Renal cortex interstitium (tissue), 11 donors: ENCODE results near the gene LAT. TPM values are rescaled to one million over a fixed set of nuclear protein-coding genes. Genes with fewer than 3 reads are reported as not detected.
"Not testable (repeated sequence)": the region's sequence is repeated elsewhere in the genome, so short reads cannot be mapped to it uniquely, and the experiment has no call there.

ENCODE experiments used
- DNase-seq, 11 donors: peaks; one replicate each; pipeline ENCODE4 v3.0.0-alpha.2; 2013; ENCODE audit warnings: low read depth in 9 of 11, low spot score in 4 of 11; ENCODE audit errors: extremely low read depth in 1 of 11
- polyA plus RNA-seq, 3 donors: library from polyadenylated mRNA; unstranded; fragments of 120-200 nt; gene quantifications; one replicate each; pipeline ENCODE4 v1.2.1, GENCODE V29; 2013; ENCODE audit not compliant: insufficient read length in 3 of 3

The LAT gene
- polyA plus RNA-seq, 3 donors, result 5.3 to 9.3 (median 6.7) TPM

DNA sequence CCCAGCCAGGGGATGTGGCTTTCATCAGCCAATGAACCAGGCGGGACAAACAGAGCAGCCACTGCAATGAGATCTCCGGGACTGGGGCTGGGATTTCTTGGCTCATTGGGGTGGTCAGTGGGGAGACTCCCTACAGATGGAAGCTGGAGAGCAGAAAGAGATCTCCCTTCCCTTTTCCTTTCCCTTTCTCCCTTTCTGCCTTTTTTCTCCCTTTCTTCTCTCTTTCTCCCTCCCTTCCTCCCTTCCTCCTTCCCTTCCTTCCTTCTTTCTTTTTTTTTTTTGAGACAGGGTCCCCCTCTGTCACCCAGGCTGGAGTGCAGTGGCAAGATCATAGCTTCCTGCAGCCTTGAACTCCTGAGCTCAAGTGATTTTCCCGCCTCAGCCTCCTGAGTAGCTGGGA is 14.0 kb downstream of the LAT start:
- no peak for DNase-seq

GRCh38 chr16:28999577-28999976 is 14.7 kb downstream of the LAT start:
- no peak for DNase-seq

DNA sequence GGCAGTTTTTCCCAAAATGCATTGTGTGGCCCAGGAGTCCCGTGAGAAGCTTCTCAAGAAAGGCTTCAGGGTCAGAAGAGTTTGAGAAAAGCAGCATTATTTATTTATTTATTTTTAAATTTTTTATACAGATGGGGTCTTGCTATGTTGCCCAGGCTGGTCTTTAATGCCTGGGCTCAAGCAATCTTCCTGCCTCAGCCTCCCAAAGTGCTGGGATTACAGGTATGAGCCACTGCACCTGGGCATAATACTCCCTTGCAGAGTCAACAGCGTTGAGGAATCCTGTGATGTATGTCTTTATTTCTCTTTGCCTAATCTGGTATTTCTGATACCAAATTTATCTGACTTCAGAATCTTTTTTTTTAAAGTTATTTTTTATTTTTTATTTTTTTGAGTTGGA is 15.2 kb downstream of the LAT start:
- no peak for DNase-seq

DNA sequence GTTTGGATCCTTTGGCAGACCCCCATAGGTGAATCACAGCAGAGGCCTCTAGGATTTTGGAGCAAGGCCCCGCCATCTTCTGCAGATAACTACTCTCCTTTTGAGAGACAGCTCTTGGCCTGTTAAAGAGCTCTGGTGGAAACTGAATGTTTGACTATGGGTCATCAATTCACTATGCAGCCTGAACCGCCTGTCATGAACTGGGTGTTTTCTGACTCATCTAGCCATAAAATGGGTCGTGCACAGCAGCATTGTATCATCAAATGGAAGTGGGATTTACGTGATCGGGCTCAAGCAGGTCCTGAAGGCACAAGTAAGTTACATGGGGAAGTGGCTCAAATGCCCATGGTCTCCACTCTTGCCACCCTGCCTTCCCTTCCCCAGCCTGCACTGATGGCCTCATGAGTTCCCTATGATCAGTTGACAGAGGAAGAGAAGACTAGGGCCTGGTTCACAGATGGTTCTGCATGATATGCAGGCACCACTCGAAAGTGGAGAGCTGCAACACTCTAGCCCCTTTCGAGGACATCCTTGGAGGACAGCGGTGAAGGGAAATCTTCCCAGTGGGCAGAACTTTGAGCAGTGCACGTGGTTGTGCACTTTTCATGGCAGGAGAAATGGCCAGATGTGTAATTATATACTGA is 19.8 kb downstream of the LAT start:
- not testable (repeated sequence) for DNase-seq

DNA sequence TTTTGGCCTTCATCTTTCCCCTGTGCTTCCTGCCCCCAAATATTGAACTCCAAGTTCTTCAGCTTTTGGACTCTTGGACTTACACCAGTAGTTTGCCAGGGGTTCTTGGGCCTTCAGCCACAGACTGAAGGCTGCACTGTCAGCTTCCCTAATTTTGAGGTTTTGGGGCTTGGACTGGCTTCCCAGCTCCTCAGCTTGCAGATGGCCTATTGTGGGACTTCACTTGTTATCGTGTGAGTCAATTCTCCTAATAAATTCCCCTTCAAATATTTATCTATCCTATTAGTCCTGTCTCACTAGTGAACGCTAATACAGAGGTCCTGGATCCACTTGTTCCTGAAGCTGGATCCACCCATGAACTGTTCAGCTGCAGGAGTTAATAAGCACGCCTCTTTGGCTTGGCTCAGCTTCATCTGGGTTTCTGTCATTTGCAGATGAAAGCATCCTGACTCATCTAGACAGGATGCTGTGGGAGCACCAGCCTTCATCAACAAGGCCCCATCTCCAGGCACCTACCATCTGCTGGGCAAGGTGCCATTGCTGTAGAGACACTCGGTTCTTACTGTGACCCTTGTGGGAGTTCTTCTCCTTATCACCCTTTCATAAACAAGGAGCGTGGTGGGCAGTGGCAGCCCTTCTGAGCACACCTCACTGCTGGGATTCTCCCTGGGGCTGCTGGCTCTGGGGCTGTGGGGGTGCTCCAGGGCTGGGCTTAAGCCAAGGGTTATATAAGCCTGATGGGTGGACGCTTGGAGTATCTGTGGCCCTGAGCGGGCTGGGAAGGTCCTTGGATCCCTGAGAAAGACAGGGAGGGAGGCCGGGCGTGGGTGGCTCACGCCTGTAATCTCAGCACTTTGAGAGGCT is 23.1 kb downstream of the LAT start:
- DNase-seq, result no peak

GRCh38 chr16:29009050-29009837 is 24.4 kb downstream of the LAT start:
- DNase-seq, result no peak

GRCh38 chr16:29009838-29010166 is 24.9 kb downstream of the LAT start:
- no peak for DNase-seq

- DNase-seq, result no peak
These were observed 26.3 kb downstream of the LAT start for GRCh38 chr16:29011112-29011511.

GRCh38 chr16:29011851-29012250 is 27.0 kb downstream of the LAT start:
- no peak for DNase-seq

- no peak for DNase-seq
These were observed 28.2 kb downstream of the LAT start for GRCh38 chr16:29012913-29013553.

GRCh38 chr16:29014561-29015069 is 29.8 kb downstream of the LAT start:
- DNase-seq, result no peak

- DNase-seq, result no peak
These were observed 37.3 kb downstream of the LAT start for GRCh38 chr16:29022196-29022595.

DNA sequence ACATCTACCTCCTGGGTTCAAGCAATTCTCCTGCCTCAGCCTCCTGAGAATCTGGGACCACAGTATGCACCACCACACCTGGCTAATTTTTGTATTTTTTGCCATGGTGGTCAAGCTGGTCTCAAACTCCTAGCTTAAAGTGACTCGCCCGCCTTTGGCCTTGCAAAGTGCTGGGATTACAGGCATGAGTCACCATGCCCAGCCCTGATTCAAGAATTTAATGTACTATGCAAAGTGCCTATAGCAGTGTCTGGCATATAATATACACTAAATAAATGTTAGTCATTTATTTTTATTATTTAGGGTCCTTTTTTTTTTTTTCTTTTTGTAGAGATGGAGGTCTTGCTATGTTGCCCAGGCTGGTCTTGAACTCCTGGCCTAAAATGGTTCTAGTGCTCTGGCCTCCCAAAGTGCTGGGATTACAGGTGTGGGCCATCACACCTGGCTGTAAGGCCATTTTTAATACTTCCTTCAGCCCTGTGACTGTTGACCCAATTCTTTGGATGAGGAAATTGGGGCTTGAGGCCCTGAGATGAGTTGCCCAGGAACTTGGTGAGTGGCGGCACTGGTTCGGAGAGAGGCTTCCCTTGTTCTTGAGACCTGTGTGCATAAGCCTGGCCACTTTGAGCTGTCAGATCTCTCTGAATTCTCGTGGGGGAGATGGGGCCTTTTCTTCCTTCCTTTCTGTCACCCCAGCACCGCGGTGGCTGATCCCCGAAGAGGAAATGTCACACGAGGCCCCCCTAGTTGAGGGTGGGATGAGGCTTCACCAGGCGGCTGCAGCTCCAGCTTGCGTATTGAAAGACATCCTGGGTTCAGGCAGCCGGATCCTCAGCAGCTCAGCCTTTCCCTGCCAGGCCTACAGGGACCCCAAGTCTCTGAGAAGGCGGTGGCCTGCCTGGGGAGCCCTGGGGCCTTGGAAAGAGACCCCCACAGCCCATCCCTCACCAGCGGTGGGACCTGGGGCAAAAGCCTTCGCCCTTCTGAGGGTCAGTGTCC is 38.7 kb downstream of the LAT start:
- DNase-seq, result no peak

GRCh38 chr16:29024278-29024677 is 39.4 kb downstream of the LAT start:
- DNase-seq, result no peak

DNA sequence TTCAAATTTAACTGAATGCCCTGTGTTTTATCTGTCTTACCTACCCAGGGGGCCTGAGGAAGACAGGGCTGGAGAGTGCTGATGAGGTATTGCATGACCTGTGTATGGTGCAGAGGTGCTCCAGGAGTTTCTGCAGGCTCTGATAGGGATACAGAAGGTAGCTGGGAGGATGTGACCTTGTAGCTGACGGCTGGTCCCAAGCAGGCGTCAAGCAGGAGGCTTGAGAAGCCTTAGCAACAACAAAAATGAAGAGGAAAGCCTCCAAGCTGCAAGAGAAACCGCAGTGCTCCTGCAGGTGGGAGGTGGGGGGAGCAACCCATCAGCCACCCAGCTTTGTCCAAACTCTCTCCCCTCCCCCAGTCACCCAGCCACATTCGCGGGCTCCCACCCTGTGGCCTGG is 40.4 kb downstream of the LAT start:
- DNase-seq, result no peak

DNA sequence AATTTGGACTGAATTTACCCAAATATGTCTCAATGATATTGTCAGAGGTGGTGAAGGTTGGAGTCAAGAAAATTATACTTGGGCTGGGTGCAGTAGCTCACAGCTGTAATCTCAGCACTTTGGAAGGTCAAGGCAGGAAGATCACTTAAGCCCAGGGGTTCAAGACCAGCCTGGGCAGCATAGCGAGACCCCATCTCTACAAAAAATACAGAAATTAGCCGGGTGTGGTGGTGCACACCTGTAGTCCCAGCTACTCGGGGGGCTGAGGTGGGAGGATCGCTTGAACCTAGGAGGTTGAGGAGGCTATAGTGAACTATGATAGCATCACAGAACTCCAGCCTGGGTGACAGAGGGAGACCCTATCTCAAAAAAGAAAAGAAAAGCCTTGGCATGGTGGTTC is 40.9 kb downstream of the LAT start:
- no peak for DNase-seq

- DNase-seq, result no peak
These were observed 43.8 kb downstream of the LAT start for GRCh38 chr16:29028457-29029167.
